SK-N-SH treated with all-trans-retinoic acid at 6 μM for 48 hours (cell line): ENCODE results near the gene TMED6.

Source experiments
- ARNTL ChIP-seq: fragments of 450-650 bp; formaldehyde crosslinking; IDR thresholded peaks from 2 replicates; pipeline ENCODE4 v1.5.0; 2020; ENCODE audit warnings: low read depth, mild to moderate bottlenecking, moderate library complexity, borderline replicate concordance
- PATZ1 ChIP-seq: fragments of 250-450 bp; sonication (Bioruptor Pico); IDR thresholded peaks from 2 replicates; pipeline ENCODE4 v1.8.0; 2020; ENCODE audit warnings: mild to moderate bottlenecking, moderate library complexity, borderline replicate concordance

- TF ChIP-seq ARNTL (no peak), PATZ1 (CRISPR knock-in tag) (no peak)
Measured at GRCh38 chr16:69316595-69317034, 35.0 kb downstream of the TMED6 start.
